C4-2B (cell line): ENCODE data around the gene HIF1A.

Experiments
- ZFX ChIP-seq: fragments of 450-650 bp; IDR thresholded peaks from 2 replicates; pipeline ENCODE4 v1.6.1; 2017
- TF ChIP-seq, protein P1 (sequence below): fragments of 450-650 bp; conservative IDR thresholded peaks from 2 replicates; pipeline ENCODE4 v1.5.1; 2017; ENCODE audit warnings: mild to moderate bottlenecking

DNA sequence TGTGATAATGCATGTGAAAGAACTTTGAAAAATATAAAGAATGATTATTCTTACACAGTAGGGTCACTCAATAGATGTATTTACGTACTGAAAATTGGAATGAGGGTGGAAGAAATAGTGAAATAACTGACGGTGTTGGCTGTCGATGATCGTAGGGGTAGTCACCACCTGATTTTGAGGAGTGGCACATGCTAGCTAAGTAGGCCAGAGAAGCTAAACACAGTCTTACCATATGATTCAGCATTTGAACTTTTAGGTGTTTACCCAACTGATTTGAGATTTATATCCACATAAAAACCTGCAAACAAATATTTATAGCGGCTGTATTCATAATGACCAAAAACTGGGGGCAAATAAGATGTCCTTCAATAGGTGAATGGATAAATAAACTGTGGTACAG is 47.6 kb upstream of the HIF1A start:
- TF ChIP-seq, protein P1, sequence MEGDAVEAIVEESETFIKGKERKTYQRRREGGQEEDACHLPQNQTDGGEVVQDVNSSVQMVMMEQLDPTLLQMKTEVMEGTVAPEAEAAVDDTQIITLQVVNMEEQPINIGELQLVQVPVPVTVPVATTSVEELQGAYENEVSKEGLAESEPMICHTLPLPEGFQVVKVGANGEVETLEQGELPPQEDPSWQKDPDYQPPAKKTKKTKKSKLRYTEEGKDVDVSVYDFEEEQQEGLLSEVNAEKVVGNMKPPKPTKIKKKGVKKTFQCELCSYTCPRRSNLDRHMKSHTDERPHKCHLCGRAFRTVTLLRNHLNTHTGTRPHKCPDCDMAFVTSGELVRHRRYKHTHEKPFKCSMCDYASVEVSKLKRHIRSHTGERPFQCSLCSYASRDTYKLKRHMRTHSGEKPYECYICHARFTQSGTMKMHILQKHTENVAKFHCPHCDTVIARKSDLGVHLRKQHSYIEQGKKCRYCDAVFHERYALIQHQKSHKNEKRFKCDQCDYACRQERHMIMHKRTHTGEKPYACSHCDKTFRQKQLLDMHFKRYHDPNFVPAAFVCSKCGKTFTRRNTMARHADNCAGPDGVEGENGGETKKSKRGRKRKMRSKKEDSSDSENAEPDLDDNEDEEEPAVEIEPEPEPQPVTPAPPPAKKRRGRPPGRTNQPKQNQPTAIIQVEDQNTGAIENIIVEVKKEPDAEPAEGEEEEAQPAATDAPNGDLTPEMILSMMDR = no peak
- TF ChIP-seq ZFX = no peak
